ENCODE data around the gene OAF. TPM values are rescaled to one million over a fixed set of nuclear protein-coding genes. Genes with fewer than 3 reads are reported as not detected.

Gene OAF
- total and polyA plus RNA-seq, 9 of the 15 experiments (the other 6 are each of a cell fraction or from before 2014, with no cell fraction given) = 1.1 to 21.6 (median 7.5) TPM

- DNase-seq (ENCODE audit: extremely low read depth in 1 of 4, low spot score in 3 of 4) = no peak
- CTCF ChIA-PET (ENCODE audit: low intra/inter-chr PET ratio) = no interaction called here
- peaks cover 42 to 74% of the 10 kb centered on the region in 2 experiments for H3K27me3 ChIP-seq (ENCODE audit: control insufficient read depth in 2 of 2, insufficient read depth in 2 of 2, low read length in 2 of 2)
- no peaks in the 10 kb centered on the region for H3K79me2 ChIP-seq (ENCODE audit: control insufficient read depth, insufficient read depth, low read length)
- intact Hi-C loops (cut with micrococcal nuclease) (no loop called here), in situ Hi-C loops (cut with MboI) (no loop called here)
- H3K9me1 ChIP-seq (ENCODE audit: control insufficient read depth, insufficient read depth, low read length) = no peaks in the 10 kb centered on the region
- no peak overlapping the region for H3K4me2 ChIP-seq (ENCODE audit: insufficient read depth, low read length)
- POLR2A ChIA-PET = no interaction called here
- H4K20me1 ChIP-seq (replicated peaks; ENCODE audit: control insufficient read depth, insufficient read depth, low read length) = no peaks in the 10 kb centered on the region; the same call in 1 of the 2 replicates
- no peak overlapping the region for H3K4me3 ChIP-seq
- no TSS peak for BruUV-seq (replicated peaks)
- no peaks in the 10 kb centered on the region for H3K36me3 ChIP-seq (ENCODE audit: control insufficient read depth, insufficient read depth, low read length)
- H2AFZ ChIP-seq (ENCODE audit: low read depth, low read length) = no peak overlapping the region
- no peaks in the 10 kb centered on the region for H3K4me1 ChIP-seq (replicated peaks in 1 of 2; ENCODE audit: control insufficient read depth in 2 of 2, insufficient read depth in 2 of 2, low read length in 2 of 2)
- no peak for ATAC-seq
- no peak for FAIRE-seq
- no peak overlapping the region for H3K27ac ChIP-seq (ENCODE audit: extremely low read depth, low read depth, low read length)
- no peak overlapping the region for H3K9ac ChIP-seq (ENCODE audit: insufficient read depth in 1 of 2, low read depth in 2 of 2, low read length in 2 of 2)
- no peaks in the 10 kb centered on the region for H3K9me3 ChIP-seq (replicated peaks; ENCODE audit: control insufficient read depth, insufficient read depth, low read depth, low read length)
- no peak for TF ChIP-seq ZNF253 (CRISPR knock-in tag; conservative IDR thresholded peaks at IDR 0.05)
- TF ChIP-seq TCF7 (IDR thresholded peaks at IDR 0.05; ENCODE audit: borderline replicate concordance) = no peak
- no peak for TF ChIP-seq FOXK2 (conservative IDR thresholded peaks at IDR 0.05 in 1 of 2, IDR thresholded peaks at IDR 0.05 in 1 of 2; ENCODE audit: low read depth in 2 of 2)
- TF ChIP-seq SMARCA5 (IDR thresholded peaks at IDR 0.05) = no peak
- TF ChIP-seq ZNF436 (CRISPR knock-in tag; IDR thresholded peaks at IDR 0.05) = no peak
- TF ChIP-seq ASH1L (IDR thresholded peaks at IDR 0.05; ENCODE audit: borderline replicate concordance, low read depth, partially characterized antibody) = no peak
- TF ChIP-seq, protein P1, sequence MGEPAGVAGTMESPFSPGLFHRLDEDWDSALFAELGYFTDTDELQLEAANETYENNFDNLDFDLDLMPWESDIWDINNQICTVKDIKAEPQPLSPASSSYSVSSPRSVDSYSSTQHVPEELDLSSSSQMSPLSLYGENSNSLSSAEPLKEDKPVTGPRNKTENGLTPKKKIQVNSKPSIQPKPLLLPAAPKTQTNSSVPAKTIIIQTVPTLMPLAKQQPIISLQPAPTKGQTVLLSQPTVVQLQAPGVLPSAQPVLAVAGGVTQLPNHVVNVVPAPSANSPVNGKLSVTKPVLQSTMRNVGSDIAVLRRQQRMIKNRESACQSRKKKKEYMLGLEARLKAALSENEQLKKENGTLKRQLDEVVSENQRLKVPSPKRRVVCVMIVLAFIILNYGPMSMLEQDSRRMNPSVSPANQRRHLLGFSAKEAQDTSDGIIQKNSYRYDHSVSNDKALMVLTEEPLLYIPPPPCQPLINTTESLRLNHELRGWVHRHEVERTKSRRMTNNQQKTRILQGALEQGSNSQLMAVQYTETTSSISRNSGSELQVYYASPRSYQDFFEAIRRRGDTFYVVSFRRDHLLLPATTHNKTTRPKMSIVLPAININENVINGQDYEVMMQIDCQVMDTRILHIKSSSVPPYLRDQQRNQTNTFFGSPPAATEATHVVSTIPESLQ (CRISPR knock-in tag; IDR thresholded peaks at IDR 0.05) = no peak
- no peak for TF ChIP-seq SFPQ (IDR thresholded peaks at IDR 0.05; ENCODE audit: low read depth, low read length)
- no peak for TF ChIP-seq ZNF592 (IDR thresholded peaks at IDR 0.05)
- TF ChIP-seq ZNF184 (CRISPR knock-in tag; IDR thresholded peaks at IDR 0.05) = no peak
- no peak for TF ChIP-seq NONO (IDR thresholded peaks at IDR 0.05; ENCODE audit: low read depth in 2 of 2, low read length in 1 of 2)
- TF ChIP-seq, protein P2, sequence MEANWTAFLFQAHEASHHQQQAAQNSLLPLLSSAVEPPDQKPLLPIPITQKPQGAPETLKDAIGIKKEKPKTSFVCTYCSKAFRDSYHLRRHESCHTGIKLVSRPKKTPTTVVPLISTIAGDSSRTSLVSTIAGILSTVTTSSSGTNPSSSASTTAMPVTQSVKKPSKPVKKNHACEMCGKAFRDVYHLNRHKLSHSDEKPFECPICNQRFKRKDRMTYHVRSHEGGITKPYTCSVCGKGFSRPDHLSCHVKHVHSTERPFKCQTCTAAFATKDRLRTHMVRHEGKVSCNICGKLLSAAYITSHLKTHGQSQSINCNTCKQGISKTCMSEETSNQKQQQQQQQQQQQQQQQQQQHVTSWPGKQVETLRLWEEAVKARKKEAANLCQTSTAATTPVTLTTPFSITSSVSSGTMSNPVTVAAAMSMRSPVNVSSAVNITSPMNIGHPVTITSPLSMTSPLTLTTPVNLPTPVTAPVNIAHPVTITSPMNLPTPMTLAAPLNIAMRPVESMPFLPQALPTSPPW (CRISPR knock-in tag; IDR thresholded peaks at IDR 0.05) = no peak
Measured at GRCh38 chr11:120261321-120261720, 50.5 kb downstream of the OAF start.

Data from K562 (cell line).